GM10266 (cell line): ENCODE measurements around the gene ESRRA.

ENCODE experiments used
- DNase-seq: peaks from one replicate; pipeline ENCODE4 v3.0.0; 2012; ENCODE audit errors: extremely low spot score
- CTCF ChIP-seq: IDR thresholded peaks from 2 replicates; pipeline ENCODE4 v1.5.1; 2012; ENCODE audit warnings: mild to moderate bottlenecking, low read depth; ENCODE audit not compliant: control insufficient read depth, insufficient read depth; ENCODE audit errors: missing control alignments

The ESRRA gene

DNA sequence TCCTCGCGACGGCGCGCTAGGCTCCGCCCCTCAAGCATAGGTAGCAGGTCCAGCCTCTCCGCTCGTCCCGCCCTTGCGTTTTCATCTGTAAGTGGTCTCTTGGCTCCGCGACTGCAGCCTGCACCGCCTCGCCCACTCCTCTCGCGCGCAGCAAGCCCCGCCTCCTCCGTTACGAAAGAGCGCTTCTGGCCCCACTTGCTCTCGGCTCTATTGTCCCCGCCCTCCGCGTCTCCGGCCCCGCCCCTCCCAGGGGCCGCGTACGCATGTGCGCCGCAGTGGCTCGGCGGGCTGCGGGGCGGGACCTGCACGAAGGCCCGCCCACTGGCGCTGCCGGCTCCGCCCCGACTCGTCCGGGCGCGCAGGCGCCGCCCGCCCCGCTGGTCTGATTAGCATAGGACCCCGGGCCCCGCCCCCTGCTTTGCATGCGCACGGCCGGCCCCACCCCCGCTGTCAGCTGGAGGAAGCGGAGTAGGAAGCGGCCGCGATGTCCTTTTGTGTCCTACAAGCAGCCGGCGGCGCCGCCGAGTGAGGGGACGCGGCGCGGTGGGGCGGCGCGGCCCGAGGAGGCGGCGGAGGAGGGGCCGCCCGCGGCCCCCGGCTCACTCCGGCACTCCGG lies at the start of gene ESRRA:
Gene ESRRA (plus strand): TSS at position 450 of the 616 bp plus-strand sequence. CDS start 1,656 bp downstream, outside the sequence.
- peak; percentile 100 for DNase-seq
- TF ChIP-seq CTCF: no peak

DNA sequence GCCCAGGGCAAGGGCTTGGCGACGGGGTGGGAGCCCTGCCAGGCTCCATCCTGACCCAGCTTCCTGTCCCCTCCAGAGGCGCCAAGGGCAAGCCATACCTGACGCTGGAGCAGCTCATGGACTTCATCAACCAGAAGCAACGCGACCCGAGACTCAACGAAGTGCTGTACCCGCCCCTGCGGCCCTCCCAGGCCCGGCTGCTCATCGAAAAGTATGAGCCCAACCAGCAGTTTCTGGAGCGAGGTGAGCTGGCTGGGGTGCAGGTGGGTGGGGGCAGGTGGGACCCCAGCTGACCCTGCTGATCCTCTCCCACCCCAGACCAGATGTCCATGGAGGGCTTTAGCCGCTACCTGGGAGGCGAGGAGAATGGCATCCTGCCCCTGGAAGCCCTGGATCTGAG lies 49.0 kb upstream of the ESRRA start:
- TF ChIP-seq CTCF: no peak
- no peak for DNase-seq

GRCh38 chr11:64258356-64258755 lies 47.0 kb upstream of the ESRRA start:
- no peak for DNase-seq

GRCh38 chr11:64258946-64259532 lies 46.3 kb upstream of the ESRRA start:
- no peak for DNase-seq
- TF ChIP-seq CTCF: no peak

More at GRCh38 chr11:64258356-64258755, 47.0 kb upstream of the ESRRA start:
- no peak for TF ChIP-seq CTCF

DNA sequence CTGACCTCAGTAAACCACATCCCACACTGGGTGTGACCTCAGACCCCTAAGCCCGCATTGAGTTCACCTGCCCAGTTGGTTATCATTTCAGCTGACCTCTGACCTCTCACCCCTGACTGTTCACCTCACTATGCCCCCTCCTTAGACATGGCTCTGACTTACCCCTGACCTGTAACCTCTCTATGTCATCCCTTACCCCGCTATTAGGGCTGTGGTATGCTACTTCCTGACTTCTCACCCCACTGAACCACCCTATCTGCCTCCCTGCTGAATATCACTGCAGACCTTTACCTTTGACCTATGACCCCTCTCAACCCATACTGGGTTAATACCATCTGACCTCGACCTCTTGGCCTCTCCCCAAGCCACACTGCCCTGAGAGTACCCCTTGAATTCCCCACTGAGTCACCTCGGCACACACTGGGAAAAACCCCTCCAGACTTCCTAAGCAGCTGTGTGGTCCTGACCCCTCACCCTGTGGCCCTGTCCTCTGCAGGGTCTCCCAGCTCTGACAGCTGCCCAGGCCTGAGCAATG lies 45.7 kb upstream of the ESRRA start:
- peak; percentile 64 for DNase-seq
- TF ChIP-seq CTCF: no peak

DNA sequence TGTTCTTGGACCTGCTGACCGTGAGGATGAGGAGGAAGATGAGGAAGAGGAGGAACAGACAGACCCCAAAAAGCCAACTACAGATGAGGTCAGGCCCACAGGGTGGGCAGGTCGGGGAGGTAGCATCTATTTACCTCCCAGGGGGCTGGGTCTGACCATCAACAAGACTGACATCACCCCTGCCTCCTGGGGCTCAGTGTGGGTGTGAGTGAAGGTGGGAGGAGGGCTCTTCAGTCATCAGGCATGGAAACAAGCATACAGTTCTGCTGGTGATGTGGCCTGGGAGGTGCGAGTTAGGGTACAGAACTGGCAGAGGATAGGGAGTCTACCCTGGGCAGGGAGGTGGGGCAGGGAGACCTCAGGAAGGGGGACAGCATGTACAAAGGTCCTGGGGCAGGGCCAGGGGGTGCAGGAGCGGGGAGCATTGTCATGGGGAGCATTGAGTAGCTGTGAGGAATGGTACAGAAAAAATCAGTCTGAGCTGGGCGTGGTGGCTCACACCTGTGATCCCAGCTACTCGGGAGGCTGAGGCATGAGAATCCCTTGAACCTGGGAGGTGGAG lies 45.1 kb upstream of the ESRRA start:
- DNase-seq: peak; percentile 70
- TF ChIP-seq CTCF: no peak
